KMS-11 (cell line): Measurements from ENCODE around the gene SERPINA4.
A peak's percentile ranks its signal among the peaks of the same experiment; 100 is the strongest.

Experiments used
- H2AFZ ChIP-seq: fragments of 200-600 bp; sonication (generic); 2 replicates; pipeline ENCODE4 v1.6.1; 2016; ENCODE audit warnings: antibody characterized with exemption, mixed run types, low read depth
- H3K27ac ChIP-seq: fragments of 200-600 bp; sonication (generic); 2 replicates; pipeline ENCODE4 v1.6.1; 2016; ENCODE audit warnings: mild to moderate bottlenecking, mixed run types
- H3K27me3 ChIP-seq: fragments of 200-600 bp; sonication (generic); 2 replicates; pipeline ENCODE4 v1.6.1; 2017; ENCODE audit warnings: mild to moderate bottlenecking, low read depth, mixed run types, moderate library complexity; ENCODE audit not compliant: insufficient read depth
- H3K36me3 ChIP-seq: fragments of 200-600 bp; sonication (generic); 2 replicates; pipeline ENCODE4 v1.6.1; 2017; ENCODE audit warnings: mild to moderate bottlenecking, mixed run types; ENCODE audit not compliant: insufficient read depth
- H3K4me1 ChIP-seq: fragments of 200-600 bp; sonication (generic); 2 replicates; pipeline ENCODE4 v1.6.1; 2016; ENCODE audit warnings: mild to moderate bottlenecking, low read depth, mixed run types; ENCODE audit not compliant: poor library complexity, severe bottlenecking
- H3K4me2 ChIP-seq: fragments of 200-600 bp; sonication (generic); 2 replicates; pipeline ENCODE4 v1.7.0; 2016; ENCODE audit warnings: mild to moderate bottlenecking, mixed run types
- H3K4me3 ChIP-seq: fragments of 200-600 bp; sonication (generic); IDR thresholded peaks from 2 replicates; pipeline ENCODE4 v1.6.1; 2017; ENCODE audit warnings: low read depth, low read length, mixed read lengths; ENCODE audit not compliant: insufficient read depth
- H3K79me2 ChIP-seq: fragments of 200-600 bp; sonication (generic); 2 replicates; pipeline ENCODE4 v1.6.1; 2016; ENCODE audit warnings: low read depth, mixed run types; ENCODE audit not compliant: insufficient read depth
- H3K9ac ChIP-seq: fragments of 200-600 bp; sonication (generic); 2 replicates; pipeline ENCODE4 v1.6.1; 2016; ENCODE audit warnings: mild to moderate bottlenecking, mixed run types
- H4K20me1 ChIP-seq: fragments of 200-600 bp; sonication (generic); 2 replicates; pipeline ENCODE4 v1.6.1; 2016; ENCODE audit warnings: mild to moderate bottlenecking, mixed run types; ENCODE audit not compliant: insufficient read depth
- TF ChIP-seq, protein P1 (sequence below): fragments of 200-600 bp; sonication (generic); conservative IDR thresholded peaks from 2 replicates; pipeline ENCODE4 v1.6.1; 2017; ENCODE audit warnings: low read depth, mild to moderate bottlenecking, antibody characterized with exemption, low read length, moderate library complexity, mixed read lengths

Gene SERPINA4

DNA sequence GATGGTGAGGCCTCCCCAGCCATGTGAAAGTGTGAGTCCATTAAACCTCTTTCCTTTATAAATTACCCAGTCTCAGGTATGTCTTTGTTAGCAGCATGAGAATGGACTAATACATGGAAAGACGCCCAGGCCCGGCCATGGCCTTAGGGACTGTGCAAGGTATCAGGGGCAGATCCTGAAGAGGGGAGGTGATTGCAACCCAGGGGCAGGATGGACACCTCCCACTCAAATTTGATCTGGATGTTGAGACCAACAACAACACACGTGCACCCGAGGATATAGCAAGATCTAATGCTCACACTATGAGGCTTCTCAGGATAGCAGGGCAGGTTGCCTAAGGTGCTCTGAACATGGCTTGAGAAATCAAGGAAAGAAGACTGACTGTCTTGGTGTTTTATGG is 13.5 kb upstream of the SERPINA4 start:
- no peaks in the 10 kb centered on the region for H3K27me3 ChIP-seq
- H3K36me3 ChIP-seq, result no peaks in the 10 kb centered on the region
- no peaks in the 10 kb centered on the region for H4K20me1 ChIP-seq
- no peak overlapping the region for H3K27ac ChIP-seq
- no peak overlapping the region for H3K4me2 ChIP-seq
- no peaks in the 10 kb centered on the region for H3K79me2 ChIP-seq
- no peak overlapping the region for H2AFZ ChIP-seq
- H3K4me1 ChIP-seq, result no peaks in the 10 kb centered on the region
- TF ChIP-seq, protein P1, sequence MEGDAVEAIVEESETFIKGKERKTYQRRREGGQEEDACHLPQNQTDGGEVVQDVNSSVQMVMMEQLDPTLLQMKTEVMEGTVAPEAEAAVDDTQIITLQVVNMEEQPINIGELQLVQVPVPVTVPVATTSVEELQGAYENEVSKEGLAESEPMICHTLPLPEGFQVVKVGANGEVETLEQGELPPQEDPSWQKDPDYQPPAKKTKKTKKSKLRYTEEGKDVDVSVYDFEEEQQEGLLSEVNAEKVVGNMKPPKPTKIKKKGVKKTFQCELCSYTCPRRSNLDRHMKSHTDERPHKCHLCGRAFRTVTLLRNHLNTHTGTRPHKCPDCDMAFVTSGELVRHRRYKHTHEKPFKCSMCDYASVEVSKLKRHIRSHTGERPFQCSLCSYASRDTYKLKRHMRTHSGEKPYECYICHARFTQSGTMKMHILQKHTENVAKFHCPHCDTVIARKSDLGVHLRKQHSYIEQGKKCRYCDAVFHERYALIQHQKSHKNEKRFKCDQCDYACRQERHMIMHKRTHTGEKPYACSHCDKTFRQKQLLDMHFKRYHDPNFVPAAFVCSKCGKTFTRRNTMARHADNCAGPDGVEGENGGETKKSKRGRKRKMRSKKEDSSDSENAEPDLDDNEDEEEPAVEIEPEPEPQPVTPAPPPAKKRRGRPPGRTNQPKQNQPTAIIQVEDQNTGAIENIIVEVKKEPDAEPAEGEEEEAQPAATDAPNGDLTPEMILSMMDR, result no peak
- no peak overlapping the region for H3K4me3 ChIP-seq
- H3K9ac ChIP-seq, result no peak overlapping the region

- no peak overlapping the region for H3K9ac ChIP-seq
- TF ChIP-seq, protein P1, result no peak
- no peaks in the 10 kb centered on the region for H3K4me1 ChIP-seq
- no peak overlapping the region for H3K27ac ChIP-seq
- H3K4me3 ChIP-seq, result no peak overlapping the region
- no peak overlapping the region for H2AFZ ChIP-seq
- no peaks in the 10 kb centered on the region for H4K20me1 ChIP-seq
- H3K27me3 ChIP-seq, result no peaks in the 10 kb centered on the region
- no peak overlapping the region for H3K4me2 ChIP-seq
- no peaks in the 10 kb centered on the region for H3K36me3 ChIP-seq
- no peaks in the 10 kb centered on the region for H3K79me2 ChIP-seq
Measured at GRCh38 chr14:94548131-94548998, 12.9 kb upstream of the SERPINA4 start.

DNA sequence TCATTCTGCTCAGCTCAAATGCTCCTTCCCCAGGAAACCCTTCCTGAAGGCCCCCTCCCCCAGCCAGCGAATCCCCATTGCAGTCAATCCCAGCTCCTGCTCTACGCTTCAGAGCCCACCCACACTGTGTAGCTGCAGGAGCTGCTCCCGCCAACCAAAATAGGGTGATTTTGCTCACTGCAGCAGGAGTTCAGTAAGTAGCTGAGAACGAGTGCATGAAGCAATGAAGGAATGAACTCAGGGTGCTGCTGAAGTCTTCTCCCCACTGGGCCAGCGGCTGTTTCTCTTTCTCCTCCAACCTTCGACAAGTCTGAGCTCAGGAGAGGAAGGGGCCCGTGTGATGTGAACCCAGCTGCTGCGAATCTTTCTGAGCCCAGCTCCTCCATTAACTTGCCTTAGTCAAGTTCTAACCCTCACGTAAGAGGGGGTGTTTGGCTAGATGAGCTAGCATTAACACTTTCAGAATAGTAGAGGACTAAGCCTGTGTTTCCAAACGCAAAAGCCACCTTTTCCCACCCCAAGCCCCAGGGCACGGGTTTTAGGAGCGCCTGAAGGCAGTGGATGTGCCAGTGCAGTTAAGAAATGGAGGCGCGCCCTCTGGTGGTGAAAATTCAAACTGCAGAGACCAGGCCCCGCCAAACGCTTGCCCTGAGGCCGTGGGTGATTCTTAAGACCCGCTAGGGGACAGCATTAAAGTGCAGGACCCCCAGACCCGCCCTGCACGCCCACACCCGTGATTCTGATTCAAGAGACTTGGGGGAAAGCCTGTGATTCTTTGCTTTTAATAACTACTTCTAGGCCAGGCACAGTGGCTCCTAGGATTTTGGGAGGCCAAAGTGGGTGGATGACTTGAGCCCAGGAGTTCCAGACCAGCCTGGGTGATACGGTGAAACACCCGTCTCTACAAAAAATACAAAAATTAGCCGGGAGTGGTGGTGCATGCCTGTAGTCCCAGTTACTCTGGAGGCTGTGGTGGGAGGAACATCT is 11.9 kb upstream of the SERPINA4 start:
- no peak overlapping the region for H3K27ac ChIP-seq
- no peak overlapping the region for H3K4me2 ChIP-seq
- TF ChIP-seq, protein P1, result peak; percentile 84
- H4K20me1 ChIP-seq, result no peaks in the 10 kb centered on the region
- H3K79me2 ChIP-seq, result no peaks in the 10 kb centered on the region
- no peaks in the 10 kb centered on the region for H3K27me3 ChIP-seq
- no peaks in the 10 kb centered on the region for H3K4me1 ChIP-seq
- H2AFZ ChIP-seq, result no peak overlapping the region
- no peak overlapping the region for H3K4me3 ChIP-seq
- no peak overlapping the region for H3K9ac ChIP-seq
- no peaks in the 10 kb centered on the region for H3K36me3 ChIP-seq

GRCh38 chr14:94550041-94550440 is 11.2 kb upstream of the SERPINA4 start:
- no peak overlapping the region for H3K9ac ChIP-seq
- H3K27ac ChIP-seq, result no peak overlapping the region
- H2AFZ ChIP-seq, result no peak overlapping the region
- no peaks in the 10 kb centered on the region for H3K27me3 ChIP-seq
- H3K4me2 ChIP-seq, result no peak overlapping the region
- H3K36me3 ChIP-seq, result no peaks in the 10 kb centered on the region
- no peaks in the 10 kb centered on the region for H4K20me1 ChIP-seq
- no peaks in the 10 kb centered on the region for H3K4me1 ChIP-seq
- TF ChIP-seq, protein P1, result no peak
- H3K79me2 ChIP-seq, result no peaks in the 10 kb centered on the region
- H3K4me3 ChIP-seq, result no peak overlapping the region
